Hepatocyte (in vitro differentiated cells): ENCODE data around the gene CHIT1. TPM values are rescaled to one million over a fixed set of nuclear protein-coding genes. Genes with fewer than 3 reads are reported as not detected.

Experiments
- DNase-seq: peaks from one replicate; pipeline ENCODE4 v3.0.0-alpha.2; 2016; ENCODE audit warnings: low spot score
- H2AFZ ChIP-seq: fragments of 200-600 bp; sonication (generic); 2 replicates; pipeline ENCODE4 v1.6.0; 2016; ENCODE audit warnings: antibody characterized with exemption, mild to moderate bottlenecking
- H3K27ac ChIP-seq: fragments of 200-600 bp; sonication (generic); 2 replicates; pipeline ENCODE4 v1.5.1; 2016; ENCODE audit warnings: mild to moderate bottlenecking
- H3K27me3 ChIP-seq: fragments of 200-600 bp; sonication (generic); 2 replicates; pipeline ENCODE4 v1.6.1; 2016
- H3K36me3 ChIP-seq: fragments of 200-600 bp; sonication (generic); replicated peaks from 2 replicates; pipeline ENCODE4 v1.5.1; 2016; ENCODE audit warnings: low read depth; ENCODE audit not compliant: insufficient read depth
- H3K4me1 ChIP-seq: fragments of 200-600 bp; sonication (generic); 2 replicates; pipeline ENCODE4 v1.5.1; 2016; ENCODE audit warnings: mild to moderate bottlenecking, moderate library complexity; ENCODE audit not compliant: insufficient read depth
- H3K4me2 ChIP-seq: fragments of 200-600 bp; sonication (generic); 2 replicates; pipeline ENCODE4 v1.6.0; 2016
- H3K4me3 ChIP-seq: fragments of 200-600 bp; sonication (generic); 2 replicates; pipeline ENCODE4 v1.5.1; 2016; ENCODE audit warnings: mild to moderate bottlenecking
- H3K79me2 ChIP-seq: fragments of 200-600 bp; sonication (generic); 2 replicates; pipeline ENCODE4 v1.6.0; 2017; ENCODE audit warnings: mild to moderate bottlenecking
- H3K9me2 ChIP-seq: fragments of 200-600 bp; sonication (generic); replicated peaks from 2 replicates; pipeline ENCODE4 v1.6.0; 2017; ENCODE audit warnings: mild to moderate bottlenecking; ENCODE audit not compliant: insufficient read depth
- H3K9me3 ChIP-seq: fragments of 200-600 bp; sonication (generic); 2 replicates; pipeline ENCODE4 v1.5.1; 2016; ENCODE audit warnings: low read depth, mild to moderate bottlenecking
- H4K20me1 ChIP-seq: fragments of 200-600 bp; sonication (generic); 2 replicates; pipeline ENCODE4 v1.6.0; 2016; ENCODE audit warnings: mild to moderate bottlenecking; ENCODE audit not compliant: insufficient read depth, poor library complexity, severe bottlenecking
- EZH2 ChIP-seq: fragments of 200-600 bp; sonication (generic); IDR thresholded peaks from 2 replicates; pipeline ENCODE4 v1.6.1; 2016; ENCODE audit warnings: antibody characterized with exemption, mild to moderate bottlenecking, borderline replicate concordance
- EZH2phosphoT487 ChIP-seq: fragments of 200-600 bp; sonication (generic); IDR thresholded peaks from one replicate; pipeline ENCODE4 v1.6.1; 2018; ENCODE audit warnings: antibody characterized with exemption, mild to moderate bottlenecking, low read depth, moderate library complexity; ENCODE audit not compliant: unreplicated experiment, severe bottlenecking
- WGBS: methylation state at CpG from one replicate; pipeline ENCODE4 v1.1.6; 2016; ENCODE audit warnings: low lambda C conversion rate; ENCODE audit errors: missing lambda C conversion rate; 5-methylcytosine and 5-hydroxymethylcytosine counted together
- polyA plus RNA-seq: library from polyadenylated mRNA; unstranded; fragments of >200 nt; fragmentation: Nextera tagmentation; extraction: Ambion mirVana; gene quantifications from 2 replicates; pipeline ENCODE4 v1.2.1, GENCODE V29; 2016
- total RNA-seq: library from RNA; depleted of rRNA; stranded (reverse); fragments of >200 nt; gene quantifications from 2 replicates; pipeline ENCODE4 v1.2.3, GENCODE V29; 2014
- TF ChIP-seq, protein P1 (sequence below): fragments of 200-600 bp; sonication (generic); IDR thresholded peaks from 2 replicates; pipeline ENCODE4 v1.5.1; 2016; ENCODE audit warnings: antibody characterized with exemption, mild to moderate bottlenecking; ENCODE audit not compliant: poor library complexity

The CHIT1 gene
- total and polyA plus RNA-seq, 2 experiments from 2014 or later, result 0.93 to 1.1 TPM

- Histone ChIP-seq H4K20me1 (no peaks in the 10 kb centered on the region), H3K27me3 (peaks cover 5% of the 10 kb centered on the region), H3K9me3 (no peaks in the 10 kb centered on the region), H3K4me1 (no peaks in the 10 kb centered on the region), H3K9me2 (no peaks in the 10 kb centered on the region), H3K4me2 (no peak overlapping the region), H3K36me3 (no peaks in the 10 kb centered on the region), H3K4me3 (no peak overlapping the region), H3K27ac (no peak overlapping the region), H3K79me2 (no peaks in the 10 kb centered on the region), H2AFZ (no peak overlapping the region)
- no peak for DNase-seq
- TF ChIP-seq EZH2 (no peak), EZH2phosphoT487 (no peak)
- TF ChIP-seq, protein P1, sequence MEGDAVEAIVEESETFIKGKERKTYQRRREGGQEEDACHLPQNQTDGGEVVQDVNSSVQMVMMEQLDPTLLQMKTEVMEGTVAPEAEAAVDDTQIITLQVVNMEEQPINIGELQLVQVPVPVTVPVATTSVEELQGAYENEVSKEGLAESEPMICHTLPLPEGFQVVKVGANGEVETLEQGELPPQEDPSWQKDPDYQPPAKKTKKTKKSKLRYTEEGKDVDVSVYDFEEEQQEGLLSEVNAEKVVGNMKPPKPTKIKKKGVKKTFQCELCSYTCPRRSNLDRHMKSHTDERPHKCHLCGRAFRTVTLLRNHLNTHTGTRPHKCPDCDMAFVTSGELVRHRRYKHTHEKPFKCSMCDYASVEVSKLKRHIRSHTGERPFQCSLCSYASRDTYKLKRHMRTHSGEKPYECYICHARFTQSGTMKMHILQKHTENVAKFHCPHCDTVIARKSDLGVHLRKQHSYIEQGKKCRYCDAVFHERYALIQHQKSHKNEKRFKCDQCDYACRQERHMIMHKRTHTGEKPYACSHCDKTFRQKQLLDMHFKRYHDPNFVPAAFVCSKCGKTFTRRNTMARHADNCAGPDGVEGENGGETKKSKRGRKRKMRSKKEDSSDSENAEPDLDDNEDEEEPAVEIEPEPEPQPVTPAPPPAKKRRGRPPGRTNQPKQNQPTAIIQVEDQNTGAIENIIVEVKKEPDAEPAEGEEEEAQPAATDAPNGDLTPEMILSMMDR, result no peak
- 87% methylated on average over 18 of the region's 18 CpGs for WGBS
These were observed 6.3 kb downstream of the CHIT1 start for GRCh38 chr1:203223012-203223775.

DNA sequence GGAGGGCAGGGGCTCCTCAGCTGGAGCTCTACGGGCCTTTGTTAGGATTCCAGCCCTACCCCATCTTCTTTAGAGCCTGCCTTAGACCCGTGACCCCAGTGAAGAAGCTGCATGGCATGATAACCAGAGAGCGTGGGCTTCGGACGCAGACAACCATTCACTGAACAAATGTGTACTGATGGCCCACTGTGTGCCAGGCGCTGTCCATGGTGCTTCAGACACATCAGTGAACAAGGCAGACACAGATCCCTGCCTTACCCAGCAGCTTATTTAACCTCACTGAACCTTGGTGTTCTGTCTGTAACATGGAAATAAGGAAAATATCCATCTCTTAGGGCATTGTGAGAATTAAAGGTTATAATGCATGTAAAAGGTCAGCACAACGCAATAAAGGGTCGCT is 9.5 kb downstream of the CHIT1 start:
- Histone ChIP-seq H3K79me2 (no peaks in the 10 kb centered on the region), H2AFZ (no peak overlapping the region), H3K36me3 (no peaks in the 10 kb centered on the region), H4K20me1 (no peaks in the 10 kb centered on the region), H3K4me3 (no peak overlapping the region), H3K9me3 (no peaks in the 10 kb centered on the region), H3K27me3 (peaks cover 5% of the 10 kb centered on the region), H3K4me1 (no peaks in the 10 kb centered on the region), H3K27ac (no peak overlapping the region), H3K9me2 (no peaks in the 10 kb centered on the region), H3K4me2 (no peak overlapping the region)
- no peak for DNase-seq
- TF ChIP-seq EZH2phosphoT487 (no peak), EZH2 (no peak)
- TF ChIP-seq, protein P1, result no peak
- WGBS, result 75% methylated on average over 8 of the region's 8 CpGs

DNA sequence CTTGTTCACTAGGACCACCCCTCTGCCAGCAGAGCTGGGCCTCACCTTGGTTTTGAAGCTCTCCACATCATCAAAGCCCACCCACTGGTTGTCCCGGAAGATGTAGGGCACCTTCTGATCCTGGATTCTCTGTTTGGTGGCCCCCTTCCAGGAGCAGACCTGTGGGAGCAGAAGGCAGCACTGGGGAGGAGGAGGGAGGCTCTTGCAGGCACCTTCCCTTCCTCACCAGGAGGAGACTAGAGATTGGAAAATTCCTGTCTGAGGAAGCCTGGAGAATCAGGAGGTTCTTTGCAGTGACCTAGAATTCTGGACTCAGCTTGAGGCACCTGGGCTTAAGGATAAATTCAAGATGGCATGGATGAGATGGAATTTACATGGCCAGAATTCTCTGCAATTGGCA is 10.3 kb downstream of the CHIT1 start:
- DNase-seq, result no peak
- Histone ChIP-seq H3K4me3 (no peak overlapping the region), H3K36me3 (no peaks in the 10 kb centered on the region), H2AFZ (no peak overlapping the region), H3K9me3 (no peaks in the 10 kb centered on the region), H3K27ac (no peak overlapping the region), H3K27me3 (peaks cover 1% of the 10 kb centered on the region), H3K4me2 (no peak overlapping the region), H4K20me1 (no peaks in the 10 kb centered on the region), H3K4me1 (no peaks in the 10 kb centered on the region), H3K9me2 (no peaks in the 10 kb centered on the region), H3K79me2 (no peaks in the 10 kb centered on the region)
- TF ChIP-seq EZH2 (no peak), EZH2phosphoT487 (no peak)
- TF ChIP-seq, protein P1, result no peak
- WGBS, result 69% methylated on average over 1 of the region's 1 CpG
